Subcutaneous abdominal adipose tissue (tissue), 5 donors: Measurements from ENCODE around the gene ZCCHC14.
"Not testable (repeated sequence)": the region's sequence is repeated elsewhere in the genome, so short reads cannot be mapped to it uniquely, and the experiment has no call there.

ENCODE experiments used
- H3K27ac ChIP-seq: one replicate; pipeline ENCODE4 v1.7.0; 2013; ENCODE audit warnings: low read depth, mild to moderate bottlenecking, inconsistent platforms, low read length, moderate library complexity
- H3K27me3 ChIP-seq, 5 donors: one replicate each; pipeline ENCODE4 v1.7.0; 2013; ENCODE audit warnings: low read length in 5 of 5, inconsistent platforms in 1 of 5; ENCODE audit not compliant: control insufficient read depth in 5 of 5, insufficient read depth in 4 of 5
- H3K36me3 ChIP-seq, 5 donors: one replicate each; pipeline ENCODE4 v1.7.0; 2013; ENCODE audit warnings: low read length in 5 of 5; ENCODE audit not compliant: control insufficient read depth in 5 of 5, insufficient read depth in 5 of 5
- H3K4me1 ChIP-seq, 5 donors: one replicate each; pipeline ENCODE4 v1.7.0; 2013; ENCODE audit warnings: low read length in 5 of 5, mild to moderate bottlenecking in 3 of 5, moderate library complexity in 1 of 5; ENCODE audit not compliant: control insufficient read depth in 5 of 5, insufficient read depth in 5 of 5
- H3K4me3 ChIP-seq, 5 donors: one replicate each; pipeline ENCODE4 v1.7.0; 2013; ENCODE audit warnings: low read length in 5 of 5, low read depth in 1 of 5
- H3K9ac ChIP-seq, 5 donors: one replicate each; pipeline ENCODE4 v1.7.0; 2013; ENCODE audit warnings: low read length in 5 of 5, mild to moderate bottlenecking in 4 of 5, moderate library complexity in 3 of 5
- H3K9me3 ChIP-seq, 5 donors: one replicate each; pipeline ENCODE4 v1.7.0; 2013; ENCODE audit warnings: low read length in 5 of 5; ENCODE audit not compliant: control insufficient read depth in 5 of 5
- donor health status: healthy.
- donor health status: healthy.
- donor health status: healthy.
- donor health status: healthy.
- donor health status: healthy.

The ZCCHC14 gene

GRCh38 chr16:87497767-87498290 is 5.0 kb upstream of the ZCCHC14 start:
- not testable (repeated sequence) for H3K27ac ChIP-seq, H3K9ac ChIP-seq, H3K4me3 ChIP-seq, H3K9me3 ChIP-seq, H3K27me3 ChIP-seq, H3K36me3 ChIP-seq
- peaks cover 0 to 16% (median 9%) of the 10 kb centered on the region in 5 donors for H3K4me1 ChIP-seq

GRCh38 chr16:87497023-87497766 is 4.4 kb upstream of the ZCCHC14 start:
- not testable (repeated sequence) for H3K4me3 ChIP-seq, H3K27me3 ChIP-seq, H3K9ac ChIP-seq, H3K9me3 ChIP-seq, H3K27ac ChIP-seq, H3K36me3 ChIP-seq
- H3K4me1 ChIP-seq = peaks cover 0 to 16% (median 9%) of the 10 kb centered on the region in 5 donors

- Histone ChIP-seq H3K4me1 (peaks cover 0 to 21% (median 13%) of the 10 kb centered on the region in 5 donors), H3K36me3 (no peaks in the 10 kb centered on the region), H3K9me3 (no peaks in the 10 kb centered on the region), H3K9ac (no peak overlapping the region), H3K27me3 (no peaks in the 10 kb centered on the region), H3K27ac (no peak overlapping the region), H3K4me3 (no peak overlapping the region)
Measured at GRCh38 chr16:87496447-87496801, 3.6 kb upstream of the ZCCHC14 start.

GRCh38 chr16:87495578-87496446 is 3.0 kb upstream of the ZCCHC14 start:
- peaks cover 0 to 28% (median 20%) of the 10 kb centered on the region in 5 donors for H3K4me1 ChIP-seq
- H3K9me3 ChIP-seq = no peaks in the 10 kb centered on the region
- H3K36me3 ChIP-seq = no peaks in the 10 kb centered on the region
- H3K27ac ChIP-seq = no peak overlapping the region
- no peak overlapping the region for H3K9ac ChIP-seq
- H3K4me3 ChIP-seq = no peak overlapping the region
- no peaks in the 10 kb centered on the region for H3K27me3 ChIP-seq

- Histone ChIP-seq H3K9ac (no peak overlapping the region), H3K27me3 (no peaks in the 10 kb centered on the region), H3K9me3 (no peaks in the 10 kb centered on the region), H3K4me3 (peak overlapping the region; percentile 25 to 56 (median 49)), H3K27ac (no peak overlapping the region), H3K36me3 (no peaks in the 10 kb centered on the region), H3K4me1 (peaks cover 3 to 44% (median 39%) of the 10 kb centered on the region in 5 donors)
Measured at GRCh38 chr16:87493608-87494280, 920 bp upstream of the ZCCHC14 start.

- H3K9me3 ChIP-seq = no peaks in the 10 kb centered on the region
- no peaks in the 10 kb centered on the region for H3K27me3 ChIP-seq
- peaks cover 7 to 52% (median 48%) of the 10 kb centered on the region in 5 donors for H3K4me1 ChIP-seq
- no peaks in the 10 kb centered on the region for H3K36me3 ChIP-seq
- no peak overlapping the region for H3K9ac ChIP-seq
- no peak overlapping the region for H3K27ac ChIP-seq
- H3K4me3 ChIP-seq = peak overlapping the region in 3 of 5 donors; percentile 62 to 81 (median 72)
Measured at GRCh38 chr16:87492291-87492630, 563 bp downstream of the ZCCHC14 start.

- peak overlapping the region; percentile 15 to 81 (median 65) for H3K4me3 ChIP-seq
- H3K36me3 ChIP-seq = no peaks in the 10 kb centered on the region
- H3K9ac ChIP-seq = peak overlapping the region in 2 of 5 donors; percentile 2 to 66
- H3K27me3 ChIP-seq = no peaks in the 10 kb centered on the region
- H3K4me1 ChIP-seq = peaks cover 9 to 54% (median 52%) of the 10 kb centered on the region in 5 donors
- H3K9me3 ChIP-seq = no peaks in the 10 kb centered on the region
- H3K27ac ChIP-seq = no peak overlapping the region
Measured at GRCh38 chr16:87491522-87492290, 1.1 kb downstream of the ZCCHC14 start.

GRCh38 chr16:87490799-87491521 is 1.9 kb downstream of the ZCCHC14 start:
- H3K36me3 ChIP-seq, H3K27ac ChIP-seq, H3K9me3 ChIP-seq, H3K27me3 ChIP-seq: not testable (repeated sequence)
- peak overlapping the region in 3 of 5 donors; percentile 2 to 52 (median 48) for H3K9ac ChIP-seq
- H3K4me3 ChIP-seq = peak overlapping the region; percentile 62 to 81 (median 65)
- H3K4me1 ChIP-seq = peaks cover 9 to 60% (median 54%) of the 10 kb centered on the region in 5 donors
